Measurements from ENCODE around the gene NMRK1. TPM values are rescaled to one million over a fixed set of nuclear protein-coding genes. Genes with fewer than 3 reads are reported as not detected.

The NMRK1 gene
- total RNA-seq, 3 donors from 2014 or later: 14.0 to 27.2 (median 19.0) TPM

GRCh38 chr9:75109210-75109839, 21.4 kb upstream of the NMRK1 start:
- H3K36me3 ChIP-seq (ENCODE audit: low read depth): no peaks in the 10 kb centered on the region
- no peak for ATAC-seq
- no peaks in the 10 kb centered on the region for H3K9me3 ChIP-seq
- intact Hi-C loops (cut with DNase I, micrococcal nuclease): no loop called here
- TF ChIP-seq, protein P1, sequence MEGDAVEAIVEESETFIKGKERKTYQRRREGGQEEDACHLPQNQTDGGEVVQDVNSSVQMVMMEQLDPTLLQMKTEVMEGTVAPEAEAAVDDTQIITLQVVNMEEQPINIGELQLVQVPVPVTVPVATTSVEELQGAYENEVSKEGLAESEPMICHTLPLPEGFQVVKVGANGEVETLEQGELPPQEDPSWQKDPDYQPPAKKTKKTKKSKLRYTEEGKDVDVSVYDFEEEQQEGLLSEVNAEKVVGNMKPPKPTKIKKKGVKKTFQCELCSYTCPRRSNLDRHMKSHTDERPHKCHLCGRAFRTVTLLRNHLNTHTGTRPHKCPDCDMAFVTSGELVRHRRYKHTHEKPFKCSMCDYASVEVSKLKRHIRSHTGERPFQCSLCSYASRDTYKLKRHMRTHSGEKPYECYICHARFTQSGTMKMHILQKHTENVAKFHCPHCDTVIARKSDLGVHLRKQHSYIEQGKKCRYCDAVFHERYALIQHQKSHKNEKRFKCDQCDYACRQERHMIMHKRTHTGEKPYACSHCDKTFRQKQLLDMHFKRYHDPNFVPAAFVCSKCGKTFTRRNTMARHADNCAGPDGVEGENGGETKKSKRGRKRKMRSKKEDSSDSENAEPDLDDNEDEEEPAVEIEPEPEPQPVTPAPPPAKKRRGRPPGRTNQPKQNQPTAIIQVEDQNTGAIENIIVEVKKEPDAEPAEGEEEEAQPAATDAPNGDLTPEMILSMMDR (IDR thresholded peaks at IDR 0.05): no peak
- DNase-seq: no peak
- peaks cover 28% of the 10 kb centered on the region for H3K4me1 ChIP-seq (ENCODE audit: low read depth)
- H3K4me3 ChIP-seq: no peak overlapping the region

DNA sequence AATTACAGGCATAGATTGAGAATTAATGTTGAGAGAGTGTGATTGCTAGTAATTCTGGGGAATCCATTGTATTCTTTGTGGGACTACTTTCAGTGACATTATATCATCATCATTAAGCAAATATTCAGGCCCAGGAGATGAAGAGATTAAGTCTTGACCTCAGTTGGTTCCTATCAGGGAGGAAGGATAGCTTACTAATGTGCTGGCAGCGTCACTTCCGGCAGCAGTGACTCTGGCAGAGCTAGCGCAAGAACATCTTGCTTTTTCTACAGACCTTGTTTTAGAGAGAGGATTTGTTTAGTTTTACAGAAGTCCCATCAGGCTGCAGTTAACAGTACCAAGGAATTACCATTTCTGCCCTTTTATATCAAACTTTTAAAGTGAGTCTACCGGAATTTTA, 20.6 kb upstream of the NMRK1 start:
- H3K4me1 ChIP-seq (ENCODE audit: low read depth): peaks cover 28% of the 10 kb centered on the region
- H3K36me3 ChIP-seq (ENCODE audit: low read depth): no peaks in the 10 kb centered on the region
- H3K4me3 ChIP-seq: no peak overlapping the region
- peak in 1 of 3 donors; percentile 62 for DNase-seq
- intact Hi-C loops (cut with DNase I, micrococcal nuclease): no loop called here
- H3K9me3 ChIP-seq: no peaks in the 10 kb centered on the region
- no peak for ATAC-seq
- TF ChIP-seq, protein P1 (IDR thresholded peaks at IDR 0.05): no peak

DNA sequence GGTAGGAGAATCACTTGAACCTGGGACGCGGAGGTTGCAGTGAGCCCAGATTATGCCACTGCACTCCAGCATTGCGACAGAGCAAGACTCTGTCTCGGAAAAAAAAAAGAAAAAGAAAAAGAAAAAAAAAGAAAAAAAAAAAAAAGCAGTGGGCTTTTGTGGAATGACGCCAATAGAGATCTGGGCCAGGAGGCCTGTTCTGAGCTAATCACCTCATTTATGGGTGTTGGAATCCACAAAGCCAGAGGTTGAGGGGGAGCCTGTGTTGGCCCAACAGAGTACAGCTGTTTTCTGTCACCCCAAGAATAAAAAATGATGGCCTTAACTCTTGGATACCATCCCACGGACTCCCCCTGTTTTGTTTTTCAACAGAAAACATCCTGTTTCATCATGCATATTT, 18.9 kb upstream of the NMRK1 start:
- no peaks in the 10 kb centered on the region for H3K9me3 ChIP-seq
- TF ChIP-seq, protein P1 (IDR thresholded peaks at IDR 0.05): no peak
- intact Hi-C loops (cut with DNase I, micrococcal nuclease): no loop called here
- H3K4me1 ChIP-seq (ENCODE audit: low read depth): peaks cover 18% of the 10 kb centered on the region
- DNase-seq (no peak), ATAC-seq (no peak)
- no peaks in the 10 kb centered on the region for H3K36me3 ChIP-seq (ENCODE audit: low read depth)
- no peak overlapping the region for H3K4me3 ChIP-seq

DNA sequence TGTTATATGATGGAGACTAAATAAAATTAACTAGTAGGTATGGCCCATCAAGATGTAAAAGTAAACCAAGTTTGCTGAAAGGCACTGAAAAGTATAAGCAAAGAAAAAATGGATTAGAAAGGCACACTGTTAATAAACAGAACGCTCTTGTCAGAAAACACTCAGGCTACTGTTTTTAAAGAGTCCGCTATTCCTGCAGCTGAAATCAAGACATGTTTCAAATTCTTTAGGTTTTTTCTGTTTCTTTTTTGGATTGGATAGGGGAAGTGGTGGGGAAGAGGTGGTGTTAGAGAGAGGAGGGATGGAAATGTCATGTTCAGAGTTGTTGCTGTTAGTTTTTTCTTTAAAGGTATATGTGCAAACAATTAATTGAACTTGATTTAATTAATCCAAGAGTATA, 17.9 kb upstream of the NMRK1 start:
- Histone ChIP-seq H3K36me3 (ENCODE audit: low read depth) (no peaks in the 10 kb centered on the region), H3K4me1 (ENCODE audit: low read depth) (peaks cover 7% of the 10 kb centered on the region), H3K4me3 (no peak overlapping the region), H3K9me3 (no peaks in the 10 kb centered on the region)
- DNase-seq (no peak), ATAC-seq (no peak)
- TF ChIP-seq, protein P1 (IDR thresholded peaks at IDR 0.05): no peak
- intact Hi-C loops (cut with DNase I, micrococcal nuclease): no loop called here

GRCh38 chr9:75105019-75105540, 17.1 kb upstream of the NMRK1 start:
- Histone ChIP-seq H3K4me3 (no peak overlapping the region), H3K4me1 (ENCODE audit: low read depth) (peaks cover 6% of the 10 kb centered on the region), H3K9me3 (no peaks in the 10 kb centered on the region), H3K36me3 (ENCODE audit: low read depth) (no peaks in the 10 kb centered on the region)
- intact Hi-C loops (cut with DNase I, micrococcal nuclease): no loop called here
- peak; percentile 18 for ATAC-seq
- no peak for DNase-seq
- TF ChIP-seq, protein P1 (IDR thresholded peaks at IDR 0.05): no peak
